Measurements from ENCODE around the gene MYO3B. TPM values are rescaled to one million over a fixed set of nuclear protein-coding genes. Genes with fewer than 3 reads are reported as not detected.

MYO3B gene
- total and polyA plus RNA-seq, 2 donors from 2014 or later: 3.5 to 6.4 TPM

DNA sequence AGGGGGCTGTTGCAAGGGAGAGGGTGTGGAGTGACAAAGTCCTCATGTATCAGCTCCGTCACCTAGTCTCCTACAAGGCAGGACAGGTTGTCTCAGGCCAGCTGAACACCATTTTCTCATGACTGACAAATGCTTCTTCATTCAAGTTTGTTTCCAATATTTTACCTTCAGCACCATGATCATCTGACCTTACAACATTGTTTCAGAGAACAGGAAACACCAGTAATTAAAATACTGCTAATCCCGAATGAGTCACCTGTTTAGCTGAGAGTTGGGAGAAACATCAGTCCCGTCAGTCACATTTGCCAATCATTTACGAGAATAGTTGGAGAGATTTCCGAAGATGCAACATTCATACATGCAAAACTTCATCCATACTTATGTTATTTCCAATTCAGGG lies 511.5 kb downstream of the MYO3B start:
- no peaks in the 10 kb centered on the region for H3K9me3 ChIP-seq (ENCODE audit: control insufficient read depth in 2 of 3, insufficient read depth in 1 of 3, low read length in 3 of 3)
- no peaks in the 10 kb centered on the region for H3K36me3 ChIP-seq (ENCODE audit: control insufficient read depth in 2 of 3, insufficient read depth in 3 of 3, low read length in 3 of 3)
- H3K27me3 ChIP-seq (ENCODE audit: control insufficient read depth, insufficient read depth, low read length): no peaks in the 10 kb centered on the region
- FAIRE-seq: no peak
- no peak overlapping the region for H3K9ac ChIP-seq (ENCODE audit: low read length in 3 of 3)
- TF ChIP-seq, protein P1, sequence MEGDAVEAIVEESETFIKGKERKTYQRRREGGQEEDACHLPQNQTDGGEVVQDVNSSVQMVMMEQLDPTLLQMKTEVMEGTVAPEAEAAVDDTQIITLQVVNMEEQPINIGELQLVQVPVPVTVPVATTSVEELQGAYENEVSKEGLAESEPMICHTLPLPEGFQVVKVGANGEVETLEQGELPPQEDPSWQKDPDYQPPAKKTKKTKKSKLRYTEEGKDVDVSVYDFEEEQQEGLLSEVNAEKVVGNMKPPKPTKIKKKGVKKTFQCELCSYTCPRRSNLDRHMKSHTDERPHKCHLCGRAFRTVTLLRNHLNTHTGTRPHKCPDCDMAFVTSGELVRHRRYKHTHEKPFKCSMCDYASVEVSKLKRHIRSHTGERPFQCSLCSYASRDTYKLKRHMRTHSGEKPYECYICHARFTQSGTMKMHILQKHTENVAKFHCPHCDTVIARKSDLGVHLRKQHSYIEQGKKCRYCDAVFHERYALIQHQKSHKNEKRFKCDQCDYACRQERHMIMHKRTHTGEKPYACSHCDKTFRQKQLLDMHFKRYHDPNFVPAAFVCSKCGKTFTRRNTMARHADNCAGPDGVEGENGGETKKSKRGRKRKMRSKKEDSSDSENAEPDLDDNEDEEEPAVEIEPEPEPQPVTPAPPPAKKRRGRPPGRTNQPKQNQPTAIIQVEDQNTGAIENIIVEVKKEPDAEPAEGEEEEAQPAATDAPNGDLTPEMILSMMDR (IDR thresholded peaks at IDR 0.05; ENCODE audit: borderline replicate concordance, extremely low read depth, insufficient read depth): no peak
- intact Hi-C loops (cut with DNase I): no loop called here
- DNase-seq: no peak
- H3K4me3 ChIP-seq (ENCODE audit: low read length in 3 of 3): no peak overlapping the region
- no peaks in the 10 kb centered on the region for H3K4me1 ChIP-seq (ENCODE audit: control insufficient read depth in 2 of 3, insufficient read depth in 2 of 3, low read depth in 1 of 3, low read length in 3 of 3)
- H3K27ac ChIP-seq (ENCODE audit: low read depth in 2 of 2, low read length in 2 of 2): no peak overlapping the region

DNA sequence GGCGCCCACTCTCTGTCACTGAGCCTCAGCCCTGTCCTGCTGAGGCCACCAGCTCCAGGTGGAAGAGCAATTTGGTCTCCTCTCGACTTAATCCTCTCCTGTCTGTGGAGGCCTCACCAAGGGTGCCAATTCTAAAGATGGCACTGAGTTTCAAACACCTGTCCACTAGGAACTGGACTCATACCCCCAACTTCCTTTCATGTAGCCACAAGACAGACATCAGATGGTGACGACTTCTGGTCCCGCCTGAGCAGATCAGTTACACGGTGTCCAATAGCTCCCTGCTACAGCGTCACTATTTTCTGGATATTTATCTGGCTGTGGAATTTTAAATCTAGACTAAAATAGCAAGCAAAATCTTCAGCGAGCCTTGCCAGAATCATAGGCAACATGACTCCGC lies 512.7 kb downstream of the MYO3B start:
- DNase-seq (no peak), FAIRE-seq (no peak)
- H3K27ac ChIP-seq (ENCODE audit: low read depth in 2 of 2, low read length in 2 of 2): no peak overlapping the region
- TF ChIP-seq, protein P1 (IDR thresholded peaks at IDR 0.05; ENCODE audit: borderline replicate concordance, extremely low read depth, insufficient read depth): no peak
- intact Hi-C loops (cut with DNase I): no loop called here
- no peak overlapping the region for H3K9ac ChIP-seq (ENCODE audit: low read length in 3 of 3)
- no peak overlapping the region for H3K4me3 ChIP-seq (ENCODE audit: low read length in 3 of 3)
- H3K27me3 ChIP-seq (ENCODE audit: control insufficient read depth, insufficient read depth, low read length): no peaks in the 10 kb centered on the region
- H3K9me3 ChIP-seq (ENCODE audit: control insufficient read depth in 2 of 3, insufficient read depth in 1 of 3, low read length in 3 of 3): no peaks in the 10 kb centered on the region
- no peaks in the 10 kb centered on the region for H3K4me1 ChIP-seq (ENCODE audit: control insufficient read depth in 2 of 3, insufficient read depth in 2 of 3, low read depth in 1 of 3, low read length in 3 of 3)
- no peaks in the 10 kb centered on the region for H3K36me3 ChIP-seq (ENCODE audit: control insufficient read depth in 2 of 3, insufficient read depth in 3 of 3, low read length in 3 of 3)

DNA sequence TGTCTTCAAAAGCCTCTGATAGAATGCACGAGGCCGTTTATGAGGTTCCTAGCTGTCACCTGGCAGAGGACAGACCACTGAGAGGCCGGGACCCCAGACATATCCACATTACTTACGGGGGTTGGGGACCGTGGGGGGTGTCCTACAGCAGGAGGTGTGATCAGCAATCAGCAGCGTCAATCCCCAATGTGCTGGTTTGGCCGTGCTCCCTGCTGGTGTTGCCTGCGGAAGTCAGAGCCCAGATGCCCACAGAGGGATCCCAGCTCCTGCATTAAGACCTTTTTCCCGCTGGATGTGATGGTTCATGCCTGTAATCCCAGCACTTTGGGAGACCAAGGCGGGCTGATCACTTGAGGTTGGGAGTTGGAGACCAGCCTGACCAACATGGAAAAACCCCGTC lies 516.4 kb downstream of the MYO3B start:
- TF ChIP-seq, protein P1 (IDR thresholded peaks at IDR 0.05; ENCODE audit: borderline replicate concordance, extremely low read depth, insufficient read depth): no peak
- Histone ChIP-seq H3K4me1 (ENCODE audit: control insufficient read depth in 2 of 3, insufficient read depth in 2 of 3, low read depth in 1 of 3, low read length in 3 of 3) (no peaks in the 10 kb centered on the region), H3K27me3 (ENCODE audit: control insufficient read depth, insufficient read depth, low read length) (no peaks in the 10 kb centered on the region), H3K36me3 (ENCODE audit: control insufficient read depth in 2 of 3, insufficient read depth in 3 of 3, low read length in 3 of 3) (no peaks in the 10 kb centered on the region), H3K4me3 (ENCODE audit: low read length in 3 of 3) (no peak overlapping the region), H3K27ac (ENCODE audit: low read depth in 2 of 2, low read length in 2 of 2) (no peak overlapping the region), H3K9me3 (ENCODE audit: control insufficient read depth in 2 of 3, insufficient read depth in 1 of 3, low read length in 3 of 3) (no peaks in the 10 kb centered on the region), H3K9ac (ENCODE audit: low read length in 3 of 3) (no peak overlapping the region)
- intact Hi-C loops (cut with DNase I): no loop called here
- FAIRE-seq (no peak), DNase-seq (peak in 1 of 5 donors; percentile 26)
